Adrenal gland (tissue), 5 donors: ENCODE measurements around the gene C4orf36.

Experiments
- CTCF ChIP-seq, 6 experiments: fragments of 450-650 bp in 4 of 6; fragments of 200-600 bp in 2 of 6; sonication (generic) in 1 of 6; IDR thresholded peaks; 1 replicate in 5 of 6; 2 replicates in 1 of 6; pipeline versions ENCODE4 v1.5.1 to v1.8.0; 2016 to 2021; ENCODE audit warnings: antibody characterized with exemption in 6 of 6, mild to moderate bottlenecking in 2 of 6, moderate library complexity in 1 of 6
- POLR2A ChIP-seq, 2 donors: fragments of 450-650 bp; IDR thresholded peaks; one replicate each; pipeline ENCODE4 v1.6.1; 2017; ENCODE audit warnings: antibody characterized with exemption in 2 of 2, mild to moderate bottlenecking in 2 of 2, moderate library complexity in 1 of 2
- donor health status: DM: no; HTN: no; CAD: no.

GRCh38 chr4:86892636-86892960 is 376 bp upstream of the C4orf36 start:
- TF ChIP-seq POLR2A (IDR thresholded peaks at IDR 0.05) (no peak), CTCF (IDR thresholded peaks at IDR 0.05) (no peak)
